HG03108 (cell line): ENCODE data around the gene FPR1.

Source experiments
- ATAC-seq: cut with Tn5 transposase; IDR thresholded peaks from one replicate; pipeline ENCODE4 v1.9.1; 2021; ENCODE audit warnings: moderate library complexity; ENCODE audit not compliant: unreplicated experiment

The FPR1 gene

GRCh38 chr19:51751655-51752054, at the start of gene FPR1:
Gene FPR1, minus strand, starts transcription at chr19:51751878. Its CDS starts 4,884 bp downstream, at chr19:51746994.
- no peak for ATAC-seq

GRCh38 chr19:51800473-51801244, 49.0 kb upstream of the FPR1 start:
- ATAC-seq = no peak

- ATAC-seq = no peak
Measured at GRCh38 chr19:51799774-51800472, 48.2 kb upstream of the FPR1 start.

- ATAC-seq = no peak
Measured at GRCh38 chr19:51799034-51799773, 47.5 kb upstream of the FPR1 start.

- no peak for ATAC-seq
Measured at GRCh38 chr19:51798062-51798461, 46.4 kb upstream of the FPR1 start.

- ATAC-seq = no peak
Measured at GRCh38 chr19:51797480-51797879, 45.8 kb upstream of the FPR1 start.

- no peak for ATAC-seq
Measured at GRCh38 chr19:51796195-51796679, 44.6 kb upstream of the FPR1 start.

GRCh38 chr19:51794885-51795490, 43.3 kb upstream of the FPR1 start, which contains the start of gene FPR3:
Gene FPR3, plus strand, starts transcription at chr19:51795157. Its CDS starts 28,592 bp downstream, at chr19:51823749.
- ATAC-seq = no peak

GRCh38 chr19:51793994-51794393, 42.3 kb upstream of the FPR1 start:
- ATAC-seq = no peak

- no peak for ATAC-seq
Measured at GRCh38 chr19:51792932-51793331, 41.3 kb upstream of the FPR1 start.

GRCh38 chr19:51789061-51789795, 37.5 kb upstream of the FPR1 start:
- ATAC-seq = no peak

GRCh38 chr19:51788029-51788428, 36.4 kb upstream of the FPR1 start:
- ATAC-seq = no peak

GRCh38 chr19:51786646-51787494, 35.2 kb upstream of the FPR1 start:
- no peak for ATAC-seq

GRCh38 chr19:51784922-51785690, 33.4 kb upstream of the FPR1 start:
- ATAC-seq = no peak

GRCh38 chr19:51784109-51784785, 32.6 kb upstream of the FPR1 start:
- ATAC-seq = no peak

GRCh38 chr19:51783372-51783771, 31.7 kb upstream of the FPR1 start:
- no peak for ATAC-seq

GRCh38 chr19:51781999-51782398, 30.3 kb upstream of the FPR1 start:
- no peak for ATAC-seq

- ATAC-seq = no peak
Measured at GRCh38 chr19:51780270-51780669, 28.6 kb upstream of the FPR1 start.
